GM12875 (cell line): Measurements from ENCODE around the gene PLEKHA7.

Experiments used
- H3K4me3 ChIP-seq: one replicate; pipeline ENCODE4 v1.5.1; 2011; ENCODE audit warnings: low read depth, low read length, control low read depth
- CTCF ChIP-seq: IDR thresholded peaks from 2 replicates; pipeline ENCODE4 v1.5.1; 2011; ENCODE audit warnings: low read depth, mild to moderate bottlenecking, control low read depth, inconsistent platforms, low read length, moderate library complexity, borderline replicate concordance; ENCODE audit not compliant: insufficient read depth

PLEKHA7 gene

GRCh38 chr11:16977136-16977993 is 36.8 kb downstream of the PLEKHA7 start:
- H3K4me3 ChIP-seq, result no peak overlapping the region
- no peak for TF ChIP-seq CTCF

GRCh38 chr11:16976379-16976778 is 37.8 kb downstream of the PLEKHA7 start:
- no peak for TF ChIP-seq CTCF
- no peak overlapping the region for H3K4me3 ChIP-seq

- no peak for TF ChIP-seq CTCF
- H3K4me3 ChIP-seq, result no peak overlapping the region
These were observed 38.3 kb downstream of the PLEKHA7 start for GRCh38 chr11:16975906-16976305.

GRCh38 chr11:16973338-16973964 is 40.8 kb downstream of the PLEKHA7 start:
- TF ChIP-seq CTCF, result no peak
- H3K4me3 ChIP-seq, result no peak overlapping the region

GRCh38 chr11:16969010-16969999 is 44.9 kb downstream of the PLEKHA7 start:
- H3K4me3 ChIP-seq, result no peak overlapping the region

GRCh38 chr11:16968196-16968595 is 46.0 kb downstream of the PLEKHA7 start:
- no peak overlapping the region for H3K4me3 ChIP-seq
- TF ChIP-seq CTCF, result no peak

More at GRCh38 chr11:16969010-16969999, 44.9 kb downstream of the PLEKHA7 start:
- no peak for TF ChIP-seq CTCF
